Fibroblast of skin of back (primary cell): ENCODE measurements around the gene FTSJ1.
"Not testable (repeated sequence)": the region's sequence is repeated elsewhere in the genome, so short reads cannot be mapped to it uniquely, and the experiment has no call there.

Experiments used
- DNase-seq: peaks from one replicate; pipeline ENCODE4 v3.0.0-alpha.2; 2013

Gene FTSJ1

DNA sequence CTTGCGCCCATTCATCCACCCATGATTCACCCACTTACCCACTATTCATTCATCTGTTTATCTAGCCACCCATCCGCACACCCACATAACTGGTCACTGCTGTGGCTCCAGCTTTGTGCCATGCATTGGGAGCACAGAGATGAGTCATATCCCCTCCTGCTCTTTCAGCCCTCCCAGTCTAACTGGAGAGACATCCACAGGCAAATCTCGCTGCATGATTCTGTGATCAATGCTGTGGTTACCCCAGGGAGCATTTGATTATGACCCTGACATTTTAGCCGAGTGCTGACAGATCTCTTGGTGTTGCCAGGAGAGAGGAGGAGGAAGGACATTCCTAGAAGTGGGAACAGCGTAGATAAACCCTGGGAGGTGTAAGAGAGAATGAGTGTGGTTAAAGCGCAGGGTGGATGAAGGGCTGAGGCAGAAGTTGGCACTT lies 22.4 kb downstream of the FTSJ1 start:
- peak; percentile 88 for DNase-seq

DNA sequence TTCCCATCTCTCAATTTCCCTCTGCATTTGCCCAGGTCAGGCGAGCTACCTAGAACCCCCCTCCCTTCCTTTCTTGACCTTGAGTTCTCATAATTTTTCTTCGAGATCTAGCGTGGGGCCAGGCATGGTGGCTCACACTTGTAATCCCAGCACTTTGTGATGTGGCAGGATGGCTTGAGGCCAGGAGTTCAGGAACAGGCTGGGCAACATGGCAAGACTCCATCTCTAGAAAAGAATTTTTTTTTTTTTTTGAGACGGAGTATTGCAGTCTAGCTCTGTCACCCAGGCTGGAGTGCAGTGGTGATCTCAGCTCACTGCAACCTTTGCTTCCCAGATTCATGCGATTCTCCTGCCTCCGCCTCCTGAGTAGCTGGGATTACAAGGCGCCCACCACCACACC lies 28.3 kb downstream of the FTSJ1 start:
- no peak for DNase-seq

DNA sequence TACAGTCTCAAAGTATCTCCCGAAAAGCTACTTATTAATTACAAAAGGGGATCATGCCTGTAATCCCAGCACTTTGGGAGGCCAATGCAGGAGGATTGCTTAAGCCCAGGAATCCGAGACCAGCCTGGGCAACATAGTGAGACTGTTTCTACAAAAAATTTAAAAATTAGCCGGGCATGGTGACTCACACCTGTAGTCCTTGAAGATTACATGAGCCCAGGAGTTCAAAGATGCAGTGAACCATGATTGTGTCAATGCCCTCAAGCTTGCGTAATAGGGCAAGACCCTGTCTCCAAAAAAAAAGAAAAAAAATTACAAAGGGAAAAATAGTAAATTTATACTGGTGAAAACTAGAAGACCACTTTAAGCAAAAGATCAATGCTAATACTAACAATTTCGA lies 29.5 kb downstream of the FTSJ1 start:
- no peak for DNase-seq

DNA sequence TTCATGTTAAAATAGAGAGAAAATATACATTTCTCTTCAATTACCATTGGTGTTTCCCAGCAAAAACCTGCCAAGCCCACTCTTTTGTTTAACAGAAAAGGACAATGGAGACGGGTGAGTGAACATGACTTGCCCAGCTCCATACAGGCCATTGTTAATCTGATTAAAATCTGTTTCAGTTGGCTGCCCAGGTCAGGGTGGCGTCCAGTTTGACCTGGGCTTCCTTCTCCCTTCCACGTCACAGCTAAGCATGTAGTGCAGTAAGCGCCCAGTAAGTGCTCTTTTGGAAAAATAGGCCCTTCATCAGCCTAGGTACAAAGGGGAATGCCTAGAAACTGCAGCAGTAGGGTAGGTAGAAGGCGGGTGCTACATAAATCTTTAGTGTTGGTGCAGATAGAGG lies 31.2 kb downstream of the FTSJ1 start:
- DNase-seq: no peak

DNA sequence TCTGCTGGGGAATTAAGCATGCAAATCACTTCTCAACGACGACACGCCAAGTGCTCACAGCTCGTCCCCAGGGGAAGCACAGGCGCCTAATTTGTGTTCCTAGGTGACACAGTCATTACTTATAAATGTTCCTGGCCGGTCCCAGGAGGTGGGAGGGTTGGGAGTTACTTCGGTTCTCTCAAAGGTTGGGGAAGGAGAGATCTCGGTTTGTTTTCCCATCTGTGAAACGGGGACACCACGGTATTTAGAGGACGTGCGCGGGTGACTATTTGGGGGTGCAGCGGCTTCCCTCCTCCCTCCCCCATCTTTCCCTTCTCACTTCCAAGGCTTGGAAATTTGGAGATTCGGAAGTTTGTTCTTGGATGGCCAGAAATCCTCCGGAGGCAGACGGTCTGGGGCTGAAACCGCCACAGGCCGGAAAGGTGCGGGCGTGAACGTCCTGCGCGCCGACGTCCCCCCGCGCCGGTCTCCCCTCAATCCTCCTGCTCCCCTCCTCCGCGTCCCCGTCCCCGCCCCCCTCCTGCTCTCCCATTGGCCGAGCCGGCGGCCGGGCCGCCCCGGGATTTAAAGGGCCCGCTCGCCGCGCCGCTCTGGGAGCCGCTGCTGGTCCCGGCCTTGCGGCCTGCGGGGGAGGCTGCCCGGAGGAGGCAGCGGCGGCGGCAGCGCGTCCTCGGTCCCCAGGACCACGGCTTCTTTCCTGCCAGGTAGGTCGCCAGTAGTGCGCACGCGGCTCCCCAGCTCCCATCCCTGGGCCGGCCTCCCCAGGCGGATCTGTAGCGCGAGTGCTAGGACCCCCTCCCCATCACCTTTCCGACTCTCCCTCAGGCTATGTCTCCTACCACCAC lies 32.6 kb downstream of the FTSJ1 start, which contains the start of gene PORCN:
TSS of gene PORCN (plus strand) at position 593 of the 845 bp plus-strand sequence. CDS start 829 bp downstream, outside the sequence.
- peak; percentile 64 for DNase-seq

DNA sequence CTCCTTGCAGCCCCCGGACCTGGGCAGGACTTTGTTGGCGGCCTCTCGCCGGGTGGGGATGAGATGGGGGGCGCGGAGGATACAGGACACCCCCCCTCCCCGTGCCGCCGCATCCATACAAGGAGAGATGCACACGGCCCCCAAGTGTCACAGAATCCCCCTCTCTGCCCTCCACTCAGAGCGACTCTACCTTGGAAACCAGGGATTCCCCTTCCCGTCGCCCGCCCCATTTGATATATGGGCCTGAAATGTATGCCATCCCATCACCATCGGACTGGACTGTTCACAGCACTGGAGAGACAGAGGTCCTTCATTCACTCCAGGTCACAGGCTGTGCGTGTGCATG lies 33.2 kb downstream of the FTSJ1 start:
- DNase-seq: no peak

DNA sequence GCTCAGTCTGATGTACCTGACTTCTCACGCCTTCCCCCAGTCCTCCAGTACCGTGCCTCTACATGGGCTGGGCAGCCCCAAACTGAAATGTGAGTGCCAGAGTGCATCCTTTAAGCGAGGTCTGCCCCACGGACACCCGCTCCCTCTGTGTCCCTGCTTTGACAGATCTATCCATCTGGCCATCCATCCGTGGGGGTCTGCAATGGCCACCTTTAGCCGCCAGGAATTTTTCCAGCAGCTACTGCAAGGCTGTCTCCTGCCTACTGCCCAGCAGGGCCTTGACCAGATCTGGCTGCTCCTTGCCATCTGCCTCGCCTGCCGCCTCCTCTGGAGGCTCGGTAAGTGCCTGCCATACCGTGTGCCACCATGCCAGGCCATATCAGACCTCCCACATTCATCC lies 33.6 kb downstream of the FTSJ1 start:
- DNase-seq: no peak

DNA sequence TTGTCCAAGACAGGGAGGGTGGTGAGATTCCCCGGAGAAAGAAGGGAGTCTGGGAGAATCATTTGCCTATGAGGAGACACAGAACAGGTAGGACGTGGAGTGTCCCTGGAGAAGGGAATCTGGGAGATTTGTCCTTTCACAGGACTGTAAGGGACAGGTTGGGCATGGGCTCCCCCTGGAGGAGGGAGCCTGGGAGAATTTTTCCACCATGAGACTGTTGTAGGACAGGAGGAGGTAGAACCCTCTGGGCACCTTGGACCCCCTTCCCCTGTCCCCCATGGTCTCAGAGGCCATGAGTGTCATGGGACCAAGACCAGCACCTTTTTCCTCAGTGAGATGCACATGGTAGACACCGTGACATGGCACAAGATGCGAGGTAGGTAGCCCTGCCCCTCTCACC lies 35.6 kb downstream of the FTSJ1 start:
- no peak for DNase-seq

DNA sequence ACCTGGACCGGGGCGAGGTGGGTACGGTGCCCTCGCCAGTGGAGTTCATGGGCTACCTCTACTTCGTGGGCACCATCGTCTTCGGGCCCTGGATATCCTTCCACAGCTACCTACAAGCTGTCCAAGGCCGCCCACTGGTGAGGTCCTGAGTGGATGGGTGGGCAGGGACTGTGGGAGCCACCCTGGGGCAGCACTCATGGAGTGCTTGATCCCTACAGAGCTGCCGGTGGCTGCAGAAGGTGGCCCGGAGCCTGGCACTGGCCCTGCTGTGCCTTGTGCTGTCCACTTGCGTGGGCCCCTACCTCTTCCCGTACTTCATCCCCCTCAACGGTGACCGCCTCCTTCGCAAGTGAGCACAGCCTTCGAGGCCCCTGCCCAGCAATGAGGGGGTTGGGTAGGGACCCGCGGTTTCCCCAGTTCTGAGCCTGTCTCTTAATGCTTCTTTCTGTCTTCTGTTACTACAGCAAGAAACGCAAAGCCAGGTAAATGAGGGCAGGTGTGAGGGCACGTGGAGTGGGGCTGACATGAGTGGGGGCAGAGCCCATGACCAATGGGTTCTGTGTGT lies 36.5 kb downstream of the FTSJ1 start:
- DNase-seq: no peak

DNA sequence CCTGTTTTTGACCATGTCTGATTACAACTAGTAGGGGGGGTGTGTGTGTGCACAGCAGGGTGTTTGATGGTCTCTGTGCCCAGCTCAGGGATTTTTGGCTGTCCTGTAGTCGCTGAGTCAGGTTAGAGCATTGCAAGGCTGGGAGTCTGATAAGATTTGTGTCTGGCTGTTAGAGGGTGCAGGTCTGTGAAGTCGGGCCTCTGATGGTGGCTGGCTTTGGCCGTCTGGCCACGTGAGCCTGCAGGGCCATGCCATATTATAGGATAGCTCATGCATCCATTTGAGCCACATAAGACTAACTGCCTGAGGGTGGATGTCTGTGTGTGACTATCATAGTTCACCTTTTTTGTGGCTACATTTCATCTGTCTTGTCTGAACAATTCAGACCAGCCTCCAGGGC lies 37.7 kb downstream of the FTSJ1 start:
- DNase-seq: no peak

DNA sequence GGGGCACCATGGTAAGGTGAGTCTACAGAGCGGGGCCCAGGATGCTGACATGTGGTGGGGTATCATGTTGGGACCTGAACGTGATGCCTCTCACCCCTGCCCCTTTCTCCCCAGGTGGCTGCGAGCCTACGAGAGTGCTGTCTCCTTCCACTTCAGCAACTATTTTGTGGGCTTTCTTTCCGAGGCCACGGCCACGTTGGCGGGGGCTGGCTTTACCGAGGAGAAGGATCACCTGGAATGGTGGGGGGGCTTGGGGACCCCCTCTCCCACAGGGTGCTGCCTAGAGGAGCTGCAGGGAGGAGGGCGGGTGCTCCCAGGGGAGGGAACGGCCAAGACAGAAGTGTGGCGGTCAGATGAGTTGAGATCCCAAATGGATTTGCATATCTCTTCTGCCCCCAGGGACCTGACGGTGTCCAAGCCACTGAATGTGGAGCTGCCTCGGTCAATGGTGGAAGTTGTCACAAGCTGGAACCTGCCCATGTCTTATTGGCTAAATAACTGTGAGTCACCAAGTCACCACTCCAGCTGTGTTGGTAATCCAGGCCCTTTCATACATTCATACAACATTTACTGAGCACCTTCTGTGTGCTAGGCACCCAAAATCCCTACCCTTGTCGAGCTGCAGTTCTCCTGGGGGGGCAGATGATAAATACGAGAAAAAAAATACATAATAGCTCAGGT lies 38.3 kb downstream of the FTSJ1 start:
- no peak for DNase-seq

DNA sequence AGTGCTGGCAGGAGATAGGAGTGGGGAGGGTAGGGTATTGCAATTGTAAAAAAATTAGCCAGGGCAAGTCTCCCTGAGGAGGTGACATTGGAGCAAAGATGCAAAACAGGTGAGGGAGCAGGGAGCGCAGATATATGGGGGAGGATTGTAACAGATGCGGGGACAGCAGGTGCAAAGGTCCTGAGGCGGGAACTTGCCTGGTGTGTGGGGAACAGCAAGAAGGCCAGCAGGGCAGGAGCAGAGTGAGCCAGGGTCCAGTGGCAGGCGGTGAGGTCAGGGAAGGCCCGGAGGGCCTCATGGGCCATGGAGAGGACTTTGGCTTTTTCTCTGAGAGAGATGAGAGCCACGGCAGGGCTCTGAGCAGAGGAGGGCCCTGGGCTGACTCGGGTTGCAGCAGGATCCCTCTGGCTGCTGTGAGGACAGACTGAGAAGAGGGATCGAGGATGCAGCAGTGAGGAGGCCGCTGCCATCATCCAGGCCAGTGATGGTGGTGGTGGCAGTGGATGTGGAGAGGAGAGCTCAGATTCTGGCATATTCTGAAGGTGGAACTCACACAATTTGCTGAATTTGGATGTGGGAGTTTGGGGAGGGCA lies 39.0 kb downstream of the FTSJ1 start:
- DNase-seq: no peak

DNA sequence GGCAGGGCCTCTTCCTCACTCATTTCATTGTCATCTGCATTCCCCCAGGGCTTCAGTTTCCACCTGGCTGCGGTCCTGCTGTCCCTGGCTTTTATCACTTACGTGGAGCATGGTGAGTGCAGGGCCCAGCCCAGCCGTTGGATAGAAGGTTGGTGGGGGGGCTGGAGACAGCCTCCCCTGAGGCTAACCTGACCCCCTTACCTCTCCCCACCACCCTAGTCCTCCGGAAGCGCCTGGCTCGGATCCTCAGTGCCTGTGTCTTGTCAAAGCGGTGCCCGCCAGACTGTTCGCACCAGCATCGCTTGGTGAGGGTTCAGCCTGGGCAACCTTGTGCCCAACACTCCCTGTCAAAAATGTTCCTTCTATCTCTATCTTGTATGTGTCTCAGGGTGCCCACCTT lies 39.8 kb downstream of the FTSJ1 start:
- no peak for DNase-seq

DNA sequence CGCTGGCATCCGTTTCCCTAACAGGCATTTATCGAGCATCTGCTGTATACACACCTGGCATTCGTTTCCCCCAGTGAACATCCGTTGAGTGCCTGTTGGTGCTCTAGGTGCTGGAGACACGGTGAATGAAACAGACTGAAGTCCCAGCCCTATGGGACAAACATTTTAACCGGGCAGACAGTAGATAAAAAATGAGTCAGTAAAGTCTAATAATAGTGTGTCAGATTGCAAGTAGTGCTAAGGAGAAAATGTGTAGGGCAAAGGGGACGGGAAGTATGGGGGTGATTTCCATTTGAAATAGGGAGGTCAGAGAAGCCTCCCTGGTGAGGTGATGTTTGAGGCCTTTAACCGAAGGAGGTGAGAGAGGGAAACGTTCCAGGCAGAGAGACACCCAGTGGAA lies 40.3 kb downstream of the FTSJ1 start:
- DNase-seq: no peak

DNA sequence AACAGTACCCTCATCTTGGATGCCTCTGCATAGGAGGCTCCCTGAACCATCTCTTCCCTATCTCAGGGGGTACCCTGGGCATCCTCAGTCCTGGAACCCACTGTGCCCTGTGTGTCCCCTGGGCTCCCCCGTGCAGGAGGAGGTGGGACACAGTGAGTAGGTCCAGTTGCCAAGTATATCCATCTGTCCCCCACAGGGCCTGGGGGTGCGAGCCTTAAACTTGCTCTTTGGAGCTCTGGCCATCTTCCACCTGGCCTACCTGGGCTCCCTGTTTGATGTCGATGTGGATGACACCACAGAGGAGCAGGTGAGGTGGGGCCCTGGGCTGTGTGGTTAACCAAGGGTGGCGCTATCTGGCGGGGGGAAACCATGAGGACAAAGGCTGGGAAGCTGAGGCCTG lies 41.0 kb downstream of the FTSJ1 start:
- no peak for DNase-seq

DNA sequence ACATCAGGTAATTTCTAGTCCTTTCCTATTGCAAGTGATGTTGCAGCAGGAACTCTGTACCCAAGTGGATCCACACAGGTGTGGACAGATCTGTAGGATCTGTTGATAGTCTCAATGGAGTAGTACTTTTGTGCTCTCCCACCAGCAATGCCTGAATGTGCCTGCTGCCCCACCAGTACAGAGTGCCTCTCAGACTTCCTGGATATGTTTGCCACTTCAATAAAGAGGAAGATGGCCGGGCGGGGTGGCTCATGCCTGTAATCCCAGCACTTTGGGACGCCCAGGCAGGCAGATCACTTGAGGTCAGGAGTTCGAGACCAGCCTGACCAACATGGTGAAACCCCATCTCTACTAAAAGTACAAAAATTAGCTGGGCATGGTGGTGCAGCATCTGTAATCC lies 43.5 kb downstream of the FTSJ1 start:
- not testable (repeated sequence) for DNase-seq

DNA sequence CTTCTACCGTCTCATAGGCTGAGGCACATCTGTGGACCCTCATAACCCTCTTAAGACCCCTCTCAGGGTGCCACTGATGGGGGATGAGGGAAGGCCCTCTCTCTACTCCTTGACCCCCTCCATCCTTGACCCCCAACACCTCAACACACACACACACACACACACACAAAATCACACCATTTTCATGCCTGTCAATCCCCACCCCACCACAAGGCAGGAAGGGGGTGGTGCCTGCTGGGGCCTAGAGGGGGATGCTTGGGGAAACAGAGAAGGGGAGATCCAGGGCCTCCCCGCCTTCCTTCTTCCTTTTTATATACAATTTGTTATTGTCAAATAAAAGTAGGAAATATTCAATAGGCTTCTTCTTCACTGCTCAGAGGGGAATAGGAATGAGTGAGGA lies 44.5 kb downstream of the FTSJ1 start:
- DNase-seq: no peak

DNA sequence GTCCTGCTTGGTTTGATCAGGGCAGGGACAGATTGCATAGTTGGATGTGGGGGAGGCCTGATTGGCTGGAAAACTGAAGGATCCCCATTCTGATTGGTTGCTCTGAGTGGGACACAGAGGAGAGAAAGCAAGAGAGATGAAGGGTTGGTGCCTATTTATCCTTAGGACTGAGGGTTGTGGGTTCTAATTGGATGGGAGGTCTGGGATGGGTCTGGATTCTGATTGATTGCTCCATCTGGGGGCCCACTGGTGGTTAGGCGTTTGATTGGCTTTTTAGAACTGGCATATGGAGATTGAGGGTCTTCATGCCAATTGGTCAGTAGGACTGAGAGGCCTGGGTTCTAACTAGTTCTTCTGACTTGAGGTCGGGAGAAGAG lies 45.0 kb downstream of the FTSJ1 start:
- DNase-seq: no peak

DNA sequence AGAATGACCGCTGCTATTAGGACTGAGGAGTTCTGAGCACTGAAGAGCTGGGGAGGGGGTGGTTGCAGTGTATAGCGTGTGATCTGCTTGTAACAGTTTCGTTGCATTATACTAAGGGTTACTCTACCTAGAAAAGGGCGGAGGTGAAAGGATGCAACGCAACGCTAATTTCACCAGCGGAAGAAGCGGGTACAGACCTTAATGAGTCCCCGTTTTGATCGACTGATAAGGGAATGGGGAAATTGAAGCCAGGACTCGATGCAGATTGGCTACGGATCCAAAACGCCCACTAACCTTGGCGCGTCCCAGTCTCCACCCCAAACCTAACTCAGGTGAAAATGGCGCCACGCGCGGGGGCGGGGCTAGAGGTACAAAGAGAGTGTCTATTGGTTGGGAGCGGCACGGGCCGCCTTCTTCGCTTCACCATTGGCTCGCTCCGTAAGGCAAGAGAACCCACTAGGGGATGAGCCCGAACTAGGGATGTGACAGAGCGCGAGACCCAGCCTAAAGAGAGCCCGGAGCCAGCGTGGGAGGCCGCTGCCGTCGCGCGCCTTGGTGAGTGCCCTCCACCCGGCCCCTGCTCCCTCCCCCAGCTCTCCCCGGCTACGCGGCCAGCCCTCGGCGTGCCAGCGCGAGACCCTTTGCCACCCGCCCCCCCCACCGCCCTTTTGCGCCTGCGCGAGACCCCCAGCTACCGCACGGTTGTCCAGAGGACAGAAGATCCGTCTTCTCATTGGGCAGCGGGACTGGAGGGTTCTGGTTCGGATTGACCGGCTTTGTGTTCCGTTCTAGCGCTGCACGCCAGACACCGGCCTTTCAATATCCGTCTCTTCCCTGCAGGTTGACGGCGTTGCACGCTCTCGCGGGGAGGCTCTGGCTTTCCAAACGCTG lies 45.6 kb downstream of the FTSJ1 start, which contains the start of gene EBP:
TSS of gene EBP (plus strand) at position 456 of the 891 bp plus-strand sequence. CDS start 1,964 bp downstream, outside the sequence.
- DNase-seq: peak; percentile 85

DNA sequence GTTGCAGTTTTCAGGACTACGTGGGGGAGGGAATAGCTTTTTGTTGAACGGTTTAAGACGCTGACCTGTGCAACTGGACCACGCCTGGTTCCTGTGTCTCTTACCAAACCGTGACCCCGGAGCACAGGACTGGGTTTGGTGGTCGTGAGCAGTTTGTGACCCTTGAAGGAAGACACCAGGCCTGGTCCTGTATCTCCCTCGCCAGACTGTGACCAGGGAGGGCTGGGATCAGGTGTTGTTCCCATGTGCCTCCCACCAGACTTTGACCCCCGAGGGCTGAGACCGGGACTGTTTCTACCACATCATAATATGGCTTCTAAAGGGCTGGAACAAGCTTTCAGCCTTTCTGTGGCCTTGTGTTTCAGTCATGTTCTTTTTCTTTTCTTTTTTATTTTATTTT lies 46.3 kb downstream of the FTSJ1 start:
- DNase-seq: no peak

DNA sequence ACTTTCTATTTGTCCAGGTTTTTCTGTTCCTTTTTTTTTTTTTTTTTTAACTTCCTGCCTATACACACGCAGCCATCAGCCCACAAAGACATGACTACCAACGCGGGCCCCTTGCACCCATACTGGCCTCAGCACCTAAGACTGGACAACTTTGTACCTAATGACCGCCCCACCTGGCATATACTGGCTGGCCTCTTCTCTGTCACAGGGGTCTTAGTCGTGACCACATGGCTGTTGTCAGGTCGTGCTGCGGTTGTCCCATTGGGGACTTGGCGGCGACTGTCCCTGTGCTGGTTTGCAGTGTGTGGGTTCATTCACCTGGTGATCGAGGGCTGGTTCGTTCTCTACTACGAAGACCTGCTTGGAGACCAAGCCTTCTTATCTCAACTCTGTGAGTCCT lies 47.7 kb downstream of the FTSJ1 start:
- DNase-seq: no peak

DNA sequence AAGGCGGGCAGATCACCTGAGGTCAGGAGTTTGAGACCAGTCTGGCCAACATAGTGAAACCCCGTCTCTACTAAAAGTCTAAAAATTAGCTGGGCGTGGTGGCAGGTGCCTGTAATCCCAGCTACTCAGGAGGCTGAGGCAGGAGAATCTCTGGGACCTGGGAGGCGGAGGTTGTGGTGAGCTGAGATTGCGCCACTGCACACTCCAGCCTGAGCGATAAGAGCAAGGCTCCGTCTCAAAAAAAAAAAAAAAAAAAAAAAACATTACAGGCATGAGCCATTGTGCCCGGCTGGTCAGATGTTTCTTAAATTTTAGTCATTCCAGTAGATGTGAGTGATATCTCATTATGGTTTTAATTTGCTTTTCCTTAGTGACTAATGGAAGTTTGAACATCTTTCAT lies 49.9 kb downstream of the FTSJ1 start:
- not testable (repeated sequence) for DNase-seq
